ENCODE results near the gene HOXD4. TPM values are rescaled to one million over a fixed set of nuclear protein-coding genes. Genes with fewer than 3 reads are reported as not detected.

HOXD4 gene
- polyA plus RNA-seq, 1 of the 3 experiments (the other 2 are of a cell fraction): 1.0 TPM

DNA sequence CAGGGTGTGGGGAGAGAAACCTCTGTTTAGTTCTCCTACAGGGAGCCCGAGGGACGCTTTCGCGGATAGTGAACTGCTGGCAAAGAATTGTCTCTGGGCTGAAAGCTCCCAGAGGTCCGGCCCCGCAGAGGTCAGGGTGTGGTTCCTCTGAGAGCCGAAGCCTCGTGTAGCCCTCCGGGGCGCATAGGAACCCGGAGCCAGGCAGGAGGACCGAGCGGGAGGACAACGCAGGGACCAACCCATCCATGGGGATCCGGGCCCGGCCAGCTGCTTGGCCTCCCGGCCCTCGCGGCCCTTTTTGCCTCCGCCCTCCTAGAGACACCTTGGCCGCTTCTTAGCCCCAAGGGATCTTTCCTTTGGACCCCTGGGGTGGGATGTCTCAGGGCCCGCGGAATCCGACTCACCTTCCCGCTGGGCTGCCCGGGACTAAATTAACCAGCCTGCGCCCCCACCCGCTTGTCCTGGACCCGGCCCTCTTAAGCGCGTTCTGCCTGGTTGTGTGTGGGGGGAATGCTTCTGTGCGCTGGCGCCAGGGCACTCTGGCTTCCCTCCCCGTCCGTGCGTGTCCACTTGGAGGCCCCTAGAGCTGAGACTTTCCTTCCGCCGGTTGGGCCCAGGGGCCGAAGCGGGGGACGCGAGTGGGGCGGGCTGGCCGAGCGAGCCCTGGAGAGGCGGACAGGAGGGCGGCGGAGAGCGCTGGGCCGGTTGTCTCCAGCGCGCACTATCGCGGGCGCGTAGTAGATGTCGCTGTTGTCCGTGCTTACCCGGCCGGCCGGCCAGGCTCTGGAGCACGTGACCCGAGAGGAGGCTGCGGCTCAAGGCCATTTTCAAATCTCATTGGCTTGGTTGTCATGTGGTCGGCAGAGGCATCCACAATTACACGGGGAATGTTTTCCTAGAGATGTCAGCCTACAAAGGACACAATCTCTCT, 35.2 kb upstream of the HOXD4 start, which contains the start of gene HOXD10:
Gene HOXD10 (plus strand): TSS at position 896 of the 931 bp plus-strand sequence. CDS start 56 bp downstream, outside the sequence.
- H3K36me3 ChIP-seq (replicated peaks in 1 of 2; ENCODE audit: control insufficient read depth in 1 of 2, insufficient read depth in 2 of 2, low read length in 1 of 2): no peaks in the 10 kb centered on the region
- no peaks in the 10 kb centered on the region for H3K79me2 ChIP-seq (ENCODE audit: insufficient read depth)
- peaks cover 53% of the 10 kb centered on the region; the same call in 1 of the 2 replicates for H3K27me3 ChIP-seq (ENCODE audit: insufficient read depth)
- ChIA-PET POLR2A (no interaction called here), CTCF (interaction anchor here (0.6 to 17.7 kb wide), 24 partner anchors 8 to 1048 kb away, joined by 3 to 264 read pairs (median 4); partner anchors contain the start of genes HOXD11, HOXD12, HOXD13 and HOXD9)
- H4K20me1 ChIP-seq (ENCODE audit: insufficient read depth): no peaks in the 10 kb centered on the region
- peaks cover 0 to 10% of the 10 kb centered on the region in 2 experiments; a peak in 2 of 4 replicates for H3K4me1 ChIP-seq (ENCODE audit: control insufficient read depth in 1 of 2, insufficient read depth in 2 of 2, low read depth in 1 of 2, low read length in 1 of 2)
- H2AFZ ChIP-seq (ENCODE audit: low read depth): 0 out of 2 replicates have a peak within 1 kb of the TSS, but pooled peaks have one; percentile 29
- 52% methylated on average over 39 of the region's 66 CpGs for WGBS (ENCODE audit: low lambda C conversion rate)
- H3F3A ChIP-seq (replicated peaks; ENCODE audit: insufficient read depth): no peaks in the 10 kb centered on the region
- no peaks in the 10 kb centered on the region for H3K9me3 ChIP-seq
- peak within 1 kb of the TSS; percentile 41 to 45 for H3K4me3 ChIP-seq (ENCODE audit: low read depth in 2 of 2, low read length in 1 of 2)
- TF ChIP-seq, protein P1, sequence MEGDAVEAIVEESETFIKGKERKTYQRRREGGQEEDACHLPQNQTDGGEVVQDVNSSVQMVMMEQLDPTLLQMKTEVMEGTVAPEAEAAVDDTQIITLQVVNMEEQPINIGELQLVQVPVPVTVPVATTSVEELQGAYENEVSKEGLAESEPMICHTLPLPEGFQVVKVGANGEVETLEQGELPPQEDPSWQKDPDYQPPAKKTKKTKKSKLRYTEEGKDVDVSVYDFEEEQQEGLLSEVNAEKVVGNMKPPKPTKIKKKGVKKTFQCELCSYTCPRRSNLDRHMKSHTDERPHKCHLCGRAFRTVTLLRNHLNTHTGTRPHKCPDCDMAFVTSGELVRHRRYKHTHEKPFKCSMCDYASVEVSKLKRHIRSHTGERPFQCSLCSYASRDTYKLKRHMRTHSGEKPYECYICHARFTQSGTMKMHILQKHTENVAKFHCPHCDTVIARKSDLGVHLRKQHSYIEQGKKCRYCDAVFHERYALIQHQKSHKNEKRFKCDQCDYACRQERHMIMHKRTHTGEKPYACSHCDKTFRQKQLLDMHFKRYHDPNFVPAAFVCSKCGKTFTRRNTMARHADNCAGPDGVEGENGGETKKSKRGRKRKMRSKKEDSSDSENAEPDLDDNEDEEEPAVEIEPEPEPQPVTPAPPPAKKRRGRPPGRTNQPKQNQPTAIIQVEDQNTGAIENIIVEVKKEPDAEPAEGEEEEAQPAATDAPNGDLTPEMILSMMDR (IDR thresholded peaks at IDR 0.05): peak; percentile 52
- TF ChIP-seq, protein P2, sequence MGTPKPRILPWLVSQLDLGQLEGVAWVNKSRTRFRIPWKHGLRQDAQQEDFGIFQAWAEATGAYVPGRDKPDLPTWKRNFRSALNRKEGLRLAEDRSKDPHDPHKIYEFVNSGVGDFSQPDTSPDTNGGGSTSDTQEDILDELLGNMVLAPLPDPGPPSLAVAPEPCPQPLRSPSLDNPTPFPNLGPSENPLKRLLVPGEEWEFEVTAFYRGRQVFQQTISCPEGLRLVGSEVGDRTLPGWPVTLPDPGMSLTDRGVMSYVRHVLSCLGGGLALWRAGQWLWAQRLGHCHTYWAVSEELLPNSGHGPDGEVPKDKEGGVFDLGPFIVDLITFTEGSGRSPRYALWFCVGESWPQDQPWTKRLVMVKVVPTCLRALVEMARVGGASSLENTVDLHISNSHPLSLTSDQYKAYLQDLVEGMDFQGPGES (IDR thresholded peaks at IDR 0.05; ENCODE audit: low read depth, low read length): no peak
- TF ChIP-seq SMC3 (IDR thresholded peaks at IDR 0.05; ENCODE audit: low read depth, low read length): peak; percentile 23; the same call in 1 of the 2 replicates
- peak; percentile 65 for TF ChIP-seq RAD21 (IDR thresholded peaks at IDR 0.05; ENCODE audit: low read length)
- TF ChIP-seq, protein P3, sequence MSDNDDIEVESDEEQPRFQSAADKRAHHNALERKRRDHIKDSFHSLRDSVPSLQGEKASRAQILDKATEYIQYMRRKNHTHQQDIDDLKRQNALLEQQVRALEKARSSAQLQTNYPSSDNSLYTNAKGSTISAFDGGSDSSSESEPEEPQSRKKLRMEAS (IDR thresholded peaks at IDR 0.05; ENCODE audit: low read depth): peak; percentile 68; the same call in 1 of the 2 replicates
- TF ChIP-seq, protein P4, sequence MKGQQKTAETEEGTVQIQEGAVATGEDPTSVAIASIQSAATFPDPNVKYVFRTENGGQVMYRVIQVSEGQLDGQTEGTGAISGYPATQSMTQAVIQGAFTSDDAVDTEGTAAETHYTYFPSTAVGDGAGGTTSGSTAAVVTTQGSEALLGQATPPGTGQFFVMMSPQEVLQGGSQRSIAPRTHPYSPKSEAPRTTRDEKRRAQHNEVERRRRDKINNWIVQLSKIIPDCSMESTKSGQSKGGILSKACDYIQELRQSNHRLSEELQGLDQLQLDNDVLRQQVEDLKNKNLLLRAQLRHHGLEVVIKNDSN (IDR thresholded peaks at IDR 0.05; ENCODE audit: borderline replicate concordance, low read depth): peak; percentile 93
- no peak for TF ChIP-seq GATA2 (CRISPR knock-in tag; IDR thresholded peaks at IDR 0.05)
- TF ChIP-seq, protein P5, sequence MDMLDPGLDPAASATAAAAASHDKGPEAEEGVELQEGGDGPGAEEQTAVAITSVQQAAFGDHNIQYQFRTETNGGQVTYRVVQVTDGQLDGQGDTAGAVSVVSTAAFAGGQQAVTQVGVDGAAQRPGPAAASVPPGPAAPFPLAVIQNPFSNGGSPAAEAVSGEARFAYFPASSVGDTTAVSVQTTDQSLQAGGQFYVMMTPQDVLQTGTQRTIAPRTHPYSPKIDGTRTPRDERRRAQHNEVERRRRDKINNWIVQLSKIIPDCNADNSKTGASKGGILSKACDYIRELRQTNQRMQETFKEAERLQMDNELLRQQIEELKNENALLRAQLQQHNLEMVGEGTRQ (IDR thresholded peaks at IDR 0.05; ENCODE audit: borderline replicate concordance, low read depth, low read length): peak; percentile 68; the same call in 1 of the 2 replicates
- no peaks in the 10 kb centered on the region for H3K9me2 ChIP-seq
- DNase-seq: peak; percentile 90
- peak within 1 kb of the TSS; percentile 57 for H3K4me2 ChIP-seq
- no peak within 1 kb of the TSS for H3K9ac ChIP-seq
- no peak within 1 kb of the TSS for H3K27ac ChIP-seq (ENCODE audit: low read depth in 2 of 2, low read length in 1 of 2)

Measured in SK-N-SH (cell line).